GM21825 (cell line): ENCODE results near the gene KCNJ14.
"Not testable (repeated sequence)": the region's sequence is repeated elsewhere in the genome, so short reads cannot be mapped to it uniquely, and the experiment has no call there.

Source experiments
- ATAC-seq: cut with Tn5 transposase; IDR thresholded peaks from one replicate; pipeline ENCODE4 v1.9.1; 2021; ENCODE audit warnings: mild to moderate bottlenecking, moderate library complexity; ENCODE audit not compliant: unreplicated experiment

KCNJ14 gene

DNA sequence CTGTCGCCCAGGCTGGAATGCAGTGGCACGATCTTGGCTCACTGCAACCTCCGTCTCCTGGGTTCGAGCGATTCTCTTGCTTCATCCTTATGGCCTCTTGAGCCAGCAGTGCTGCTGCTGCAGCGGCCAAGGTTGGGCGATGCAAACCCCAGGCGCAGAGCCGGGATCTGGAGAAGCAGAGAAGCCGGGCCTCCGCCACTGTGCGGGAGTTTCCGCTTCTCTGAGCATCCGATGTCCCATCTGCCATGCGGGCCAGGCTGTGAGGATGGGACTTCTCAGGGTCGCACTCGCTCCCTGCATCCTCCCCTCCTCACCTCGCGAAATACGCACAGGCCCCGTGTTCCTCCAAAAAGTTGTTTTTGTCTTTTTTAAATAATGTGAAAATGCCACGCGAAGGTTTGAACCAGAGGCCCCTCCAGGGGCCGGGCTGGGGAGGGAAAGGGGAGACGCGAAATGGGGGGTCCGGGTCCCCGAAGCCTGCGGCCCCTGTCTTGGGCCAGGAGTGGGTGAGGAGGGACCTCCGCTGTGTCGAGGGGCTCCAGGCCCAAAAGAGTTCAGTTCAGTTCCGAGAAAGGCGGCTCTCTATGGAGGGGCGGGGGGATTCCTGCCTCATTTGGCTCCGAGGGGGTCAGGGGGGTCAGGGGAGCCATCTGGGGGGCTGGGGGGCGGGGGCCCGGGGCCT, 29.7 kb downstream of the KCNJ14 start:
- ATAC-seq: no peak

DNA sequence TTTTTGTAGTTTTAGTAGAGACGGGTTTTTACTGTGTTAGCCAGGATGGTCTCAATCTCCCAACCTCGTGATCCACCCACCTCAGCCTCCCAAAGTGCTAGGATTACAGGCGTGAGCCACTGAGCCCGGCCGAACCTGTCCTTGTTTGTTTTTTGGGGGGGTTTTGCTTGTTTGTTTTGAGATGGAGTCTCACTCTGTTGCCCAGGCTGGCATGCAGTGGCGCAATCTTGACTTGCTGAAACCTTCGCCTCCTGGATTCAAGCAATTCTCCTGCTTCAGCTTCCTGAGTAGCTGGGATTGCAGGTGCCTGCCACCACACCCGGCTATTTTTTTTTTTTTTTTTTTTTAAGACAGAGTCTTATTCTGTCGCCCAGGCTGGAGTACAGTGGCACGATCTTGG, 31.3 kb downstream of the KCNJ14 start:
- not testable (repeated sequence) for ATAC-seq

DNA sequence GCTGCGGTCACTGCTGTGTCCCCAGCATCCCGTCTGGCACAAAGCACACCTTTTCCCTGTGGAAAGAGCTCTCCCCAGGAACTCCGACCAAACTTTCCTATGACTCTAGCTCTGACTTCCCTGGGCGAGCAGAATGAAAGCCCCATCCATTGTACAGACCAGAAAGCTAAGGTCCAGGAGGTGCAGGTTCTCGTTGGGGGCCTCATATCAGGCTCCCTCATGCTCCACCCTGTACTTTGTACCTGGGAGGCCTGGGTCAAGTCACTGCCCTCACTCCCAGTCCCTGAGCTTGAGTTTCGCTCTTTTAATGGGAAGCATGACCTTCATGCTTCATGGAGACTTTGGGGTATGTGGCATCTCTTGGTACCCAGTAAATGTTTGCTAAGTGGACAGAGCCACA, 32.2 kb downstream of the KCNJ14 start:
- no peak for ATAC-seq

DNA sequence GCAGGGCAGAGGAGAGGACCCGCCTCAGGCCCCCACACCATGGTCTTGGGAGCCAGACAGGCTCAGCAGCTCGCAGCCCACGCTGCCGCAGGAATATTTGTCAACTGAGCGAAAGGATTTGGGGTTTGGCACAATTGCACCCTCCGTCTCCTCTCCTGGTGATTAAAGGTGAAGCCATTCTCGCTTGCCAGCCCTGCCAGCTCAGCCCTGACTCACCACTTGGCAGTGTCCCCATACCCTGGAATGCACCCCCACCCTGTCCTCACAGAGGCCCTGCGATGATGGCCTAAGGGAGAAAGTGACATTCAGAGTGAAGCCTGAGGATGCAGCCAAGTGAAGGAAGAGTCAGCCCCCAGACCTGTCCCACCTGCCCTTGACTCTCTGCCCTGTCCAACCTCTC, 32.6 kb downstream of the KCNJ14 start:
- ATAC-seq: no peak

DNA sequence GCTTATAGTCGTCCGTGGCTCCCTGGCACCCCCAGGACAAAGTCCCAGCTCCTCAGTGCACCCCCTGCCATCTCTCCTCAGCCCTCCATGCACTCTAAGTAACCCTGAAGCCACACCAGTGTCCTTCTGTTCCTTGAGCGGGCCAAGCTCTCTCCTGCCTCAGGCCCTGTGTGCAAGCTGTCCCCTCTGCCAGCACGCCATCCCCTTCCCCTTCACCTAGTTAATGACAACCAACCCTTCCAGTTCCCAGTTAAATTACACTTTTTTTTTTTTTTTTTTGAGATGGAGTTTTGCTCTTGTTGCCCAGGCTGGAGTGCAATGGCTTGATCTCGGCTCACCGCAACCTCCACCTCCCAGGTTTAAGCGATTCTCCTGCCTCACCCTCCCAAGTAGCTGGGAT, 33.1 kb downstream of the KCNJ14 start:
- ATAC-seq: not testable (repeated sequence)

DNA sequence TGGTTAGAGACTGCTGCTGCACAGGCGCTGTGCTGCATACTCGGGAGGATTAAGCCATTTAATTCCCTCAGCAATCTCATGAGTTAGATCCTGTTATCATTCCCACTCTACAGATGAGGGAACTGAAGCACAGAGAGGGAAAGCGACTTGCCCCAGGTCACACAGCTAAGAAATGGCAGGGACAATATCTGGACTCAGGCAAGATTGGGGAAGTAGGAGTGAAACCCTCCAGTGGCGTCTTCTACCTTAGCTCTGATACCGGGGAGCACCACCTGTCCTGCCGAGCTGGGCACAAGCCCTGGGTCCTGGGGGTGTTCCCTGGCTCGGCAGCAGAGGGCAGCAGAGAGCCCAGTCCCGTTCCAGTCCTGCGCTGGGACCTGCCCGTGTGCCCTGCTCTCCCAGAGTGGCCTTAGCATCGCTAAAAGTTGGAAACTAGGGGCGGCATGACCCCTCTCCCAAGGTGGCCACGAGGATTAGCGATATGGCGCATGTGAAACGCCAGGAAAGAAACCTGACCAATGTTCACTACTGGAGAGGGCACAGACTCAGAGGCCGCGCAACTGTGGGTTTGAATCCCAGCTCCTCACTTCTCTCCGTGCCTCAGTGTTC, 34.3 kb downstream of the KCNJ14 start:
- ATAC-seq: peak; percentile 36

DNA sequence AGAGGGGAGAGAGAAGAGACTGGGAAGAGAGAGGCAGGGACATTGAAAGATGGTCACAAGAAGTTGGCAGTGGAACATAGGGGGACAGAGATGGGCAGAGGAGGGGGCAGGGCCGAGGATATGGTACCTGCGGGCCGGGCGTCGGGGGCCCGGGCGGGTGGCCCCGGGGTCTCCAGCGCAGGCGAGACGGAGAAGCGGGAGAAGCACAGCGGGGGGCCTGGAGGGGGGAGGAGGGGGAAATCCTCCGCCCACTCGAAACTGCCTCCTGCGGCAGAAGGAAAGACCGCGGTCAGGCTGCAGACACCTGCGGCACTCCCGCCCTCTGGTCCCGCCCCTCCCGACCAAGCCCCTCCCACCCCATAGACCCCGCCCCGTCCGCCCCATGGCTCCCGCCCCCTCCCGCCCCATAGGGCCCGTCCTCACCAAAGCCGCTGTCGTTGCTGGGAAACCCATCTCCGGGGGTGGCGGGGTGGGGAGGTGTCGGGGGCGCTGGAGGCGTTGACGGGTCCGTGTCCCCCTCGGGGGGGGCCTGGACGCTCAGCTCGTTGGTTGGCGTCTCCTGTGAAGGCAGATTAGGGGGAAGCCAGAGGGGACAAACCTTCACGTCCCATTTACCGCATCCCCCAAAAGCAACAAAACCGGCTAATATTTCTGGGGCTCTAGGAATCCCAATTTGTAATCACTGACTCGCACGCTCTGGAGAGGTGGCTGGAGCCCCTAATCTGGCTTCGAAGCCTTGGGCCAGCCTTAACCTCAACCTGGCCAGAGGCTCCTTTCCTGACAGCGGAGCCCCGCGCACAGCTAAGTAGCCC, 35.8 kb downstream of the KCNJ14 start:
- ATAC-seq: no peak

DNA sequence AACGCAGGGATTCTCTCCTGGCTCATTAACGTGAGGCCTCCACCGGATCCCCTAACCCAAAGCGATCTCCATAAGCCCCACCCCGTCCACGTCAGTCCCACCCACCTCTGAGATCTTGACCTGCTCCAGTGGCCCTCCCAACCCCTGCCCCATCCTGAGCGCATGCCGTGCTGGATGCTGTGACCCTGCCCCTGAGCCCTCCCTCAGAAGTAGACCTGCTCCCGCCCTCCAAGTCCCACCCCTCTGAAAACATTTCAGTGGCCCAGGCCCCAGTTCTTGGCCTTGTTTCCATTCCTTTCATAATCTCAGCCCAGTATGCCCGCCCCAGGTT, 36.4 kb downstream of the KCNJ14 start:
- no peak for ATAC-seq

DNA sequence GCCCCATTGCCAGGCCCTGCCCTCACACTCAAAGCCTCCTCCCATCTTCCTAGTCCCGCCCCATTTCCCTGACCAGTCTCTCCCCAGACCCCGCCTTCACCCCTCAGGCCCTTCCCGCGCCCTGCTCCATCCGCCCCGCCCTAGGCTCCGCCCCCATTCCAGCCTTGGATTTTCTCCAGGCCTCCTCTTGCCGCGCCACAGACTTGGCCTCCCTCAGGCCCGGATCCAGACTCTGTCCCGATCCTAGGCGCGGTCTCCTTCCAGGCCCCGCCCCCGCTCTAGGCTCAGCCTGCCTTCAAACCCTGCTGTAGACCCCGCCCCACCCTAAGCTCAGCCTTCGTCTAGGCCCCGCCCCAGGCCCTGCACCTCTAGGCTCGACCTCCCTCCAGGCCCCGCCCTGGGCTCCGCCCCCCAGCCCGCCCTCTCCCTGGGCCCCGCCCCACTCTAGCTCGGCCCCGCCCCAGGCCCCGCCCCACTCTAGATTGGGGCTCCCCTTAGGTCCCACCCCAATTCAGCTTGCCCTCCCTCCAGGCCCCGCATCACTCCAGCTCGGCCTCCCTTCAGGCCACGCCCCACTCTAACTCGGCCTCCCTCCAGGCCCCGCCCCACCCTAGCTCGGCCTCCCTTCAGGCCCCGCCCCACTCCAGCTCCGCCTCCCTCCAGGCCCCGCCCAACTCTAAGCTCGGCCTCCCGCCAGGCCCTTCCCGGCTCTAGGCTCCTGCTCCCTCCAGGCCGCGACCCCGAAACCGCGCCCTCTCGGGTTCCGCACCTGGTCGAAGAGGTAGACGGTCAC, 37.7 kb downstream of the KCNJ14 start:
- peak; percentile 64 for ATAC-seq

DNA sequence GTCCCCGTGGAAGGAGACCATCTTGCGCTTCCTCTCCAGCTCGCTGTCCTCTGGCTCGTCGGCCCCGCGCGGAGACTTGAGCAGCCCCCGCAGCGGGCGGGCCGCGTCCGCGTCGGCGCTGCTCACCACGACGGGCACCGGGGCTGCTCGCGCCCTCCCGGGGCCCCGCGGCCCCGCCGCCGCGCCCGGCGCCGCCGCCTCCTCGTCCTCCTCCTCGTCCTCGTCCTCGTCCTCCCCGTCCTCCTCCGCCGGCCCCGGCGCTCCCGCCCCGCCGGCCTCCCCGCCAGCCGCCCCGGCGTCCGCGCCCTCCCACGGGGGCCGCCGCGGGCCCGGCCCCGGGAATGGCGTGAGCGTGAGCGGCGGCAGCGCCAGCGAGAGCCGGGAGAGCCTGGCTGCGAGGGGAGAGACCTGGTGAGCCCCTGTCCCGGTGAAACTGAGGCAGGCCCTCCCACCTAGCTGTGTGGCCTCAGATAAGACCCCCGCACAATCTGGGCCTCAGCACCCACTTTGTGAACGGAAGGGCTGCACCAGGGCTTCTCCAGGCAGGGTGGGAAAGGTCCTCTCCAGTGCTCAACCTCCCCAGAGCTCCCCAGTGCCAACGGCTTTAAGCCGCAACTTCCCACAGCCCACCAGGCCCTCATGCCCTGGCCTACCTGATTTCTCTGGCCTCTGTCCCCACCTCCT, 38.5 kb downstream of the KCNJ14 start:
- ATAC-seq: peak; percentile 1

DNA sequence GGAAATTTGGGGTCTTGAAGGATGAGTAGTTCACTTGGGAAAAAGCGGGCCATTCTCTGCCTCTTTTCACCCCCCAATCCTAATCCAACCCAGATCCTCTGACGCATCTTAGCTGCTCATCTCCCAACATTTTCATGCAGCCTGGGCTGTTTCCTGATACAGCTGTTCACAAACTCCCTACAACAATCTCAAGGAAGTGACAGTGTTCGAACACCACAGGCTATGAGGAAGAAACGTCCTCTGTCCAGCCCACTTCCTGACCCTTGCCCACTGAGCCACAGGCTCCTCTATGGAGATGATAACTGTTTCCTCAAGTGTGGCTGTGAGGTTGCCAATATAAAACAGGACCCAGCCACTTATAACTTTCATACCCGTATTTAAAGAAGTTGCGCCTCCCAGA, 40.0 kb downstream of the KCNJ14 start:
- no peak for ATAC-seq

DNA sequence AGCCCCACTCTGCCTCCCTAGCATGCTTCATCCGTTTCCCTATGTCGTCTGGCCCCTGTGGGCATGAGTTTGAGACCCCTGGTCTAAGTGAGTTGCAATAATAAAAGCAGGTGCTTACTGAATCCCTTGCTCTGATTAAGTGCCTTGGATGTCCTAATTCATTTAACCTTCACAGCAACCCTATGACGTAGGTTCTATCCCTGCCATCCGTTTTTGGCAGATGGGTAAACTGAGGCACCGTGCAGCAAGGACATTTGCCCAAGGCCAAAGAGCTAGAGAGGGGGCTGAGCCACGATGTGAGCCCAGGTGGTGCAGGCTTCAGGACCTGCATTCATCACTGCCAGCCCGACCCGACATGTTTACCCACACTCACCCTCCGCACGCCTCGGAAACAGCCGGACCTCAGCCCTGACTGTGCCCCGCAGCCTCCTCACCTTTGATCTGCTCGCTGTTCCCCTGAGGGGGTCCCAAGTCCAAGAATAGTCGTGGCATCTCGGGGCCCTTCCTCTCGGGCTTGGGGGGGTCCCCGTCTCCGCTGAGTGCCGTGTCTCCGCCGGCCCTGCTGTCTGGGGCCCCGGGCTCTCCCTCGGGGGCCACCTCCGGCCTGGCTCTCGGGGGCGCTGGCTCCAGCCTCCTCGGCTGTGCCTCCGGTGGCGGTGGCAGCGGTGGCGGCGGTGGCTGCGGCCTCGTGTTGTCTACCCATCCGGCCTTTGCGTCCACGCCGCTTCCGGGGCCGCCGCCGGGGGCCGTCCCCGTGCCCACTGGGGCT, 41.8 kb downstream of the KCNJ14 start:
- no peak for ATAC-seq

DNA sequence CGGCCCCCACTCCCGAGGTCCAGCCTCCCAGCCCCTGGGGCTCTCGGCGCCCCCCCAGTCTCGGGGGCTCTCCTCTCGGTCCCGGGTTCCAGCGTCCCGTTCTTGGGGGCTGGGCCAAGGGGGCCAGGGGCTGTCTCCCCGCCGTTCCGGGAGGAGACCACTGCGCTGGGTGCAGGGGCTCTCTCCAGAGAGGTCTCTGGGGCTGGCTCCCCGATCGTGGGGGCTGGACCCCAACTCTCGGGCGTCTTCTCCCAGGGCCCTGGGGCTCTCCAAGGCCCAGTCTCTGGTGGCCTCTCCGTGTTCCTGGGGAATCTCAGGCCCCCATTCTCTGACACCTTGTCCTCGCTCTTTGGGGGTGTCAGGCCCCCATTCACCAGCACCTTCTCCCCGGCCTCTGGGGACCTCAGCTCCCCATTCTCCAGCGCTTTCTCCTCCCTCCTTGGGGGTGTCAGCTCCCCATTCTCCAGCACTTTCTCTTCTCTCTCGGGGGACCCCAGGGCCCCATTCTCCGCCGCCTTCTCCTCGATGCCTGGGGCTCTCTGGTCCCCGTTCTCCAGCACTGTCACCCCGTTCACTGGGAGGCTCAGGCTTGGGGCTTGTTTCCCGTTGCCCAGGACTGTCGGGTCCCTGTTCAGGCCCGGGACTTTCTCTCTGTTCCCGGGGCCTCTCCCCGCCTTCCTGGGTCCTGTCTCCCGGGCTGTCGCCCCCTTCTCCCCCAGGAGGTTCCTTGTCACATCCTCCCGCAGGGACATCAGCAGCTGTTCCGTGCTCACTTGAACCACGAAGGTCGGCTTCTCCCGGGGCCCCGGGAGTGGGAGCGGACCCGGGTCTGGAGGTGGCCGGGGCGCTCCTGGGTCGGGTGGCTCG, 42.6 kb downstream of the KCNJ14 start:
- no peak for ATAC-seq

DNA sequence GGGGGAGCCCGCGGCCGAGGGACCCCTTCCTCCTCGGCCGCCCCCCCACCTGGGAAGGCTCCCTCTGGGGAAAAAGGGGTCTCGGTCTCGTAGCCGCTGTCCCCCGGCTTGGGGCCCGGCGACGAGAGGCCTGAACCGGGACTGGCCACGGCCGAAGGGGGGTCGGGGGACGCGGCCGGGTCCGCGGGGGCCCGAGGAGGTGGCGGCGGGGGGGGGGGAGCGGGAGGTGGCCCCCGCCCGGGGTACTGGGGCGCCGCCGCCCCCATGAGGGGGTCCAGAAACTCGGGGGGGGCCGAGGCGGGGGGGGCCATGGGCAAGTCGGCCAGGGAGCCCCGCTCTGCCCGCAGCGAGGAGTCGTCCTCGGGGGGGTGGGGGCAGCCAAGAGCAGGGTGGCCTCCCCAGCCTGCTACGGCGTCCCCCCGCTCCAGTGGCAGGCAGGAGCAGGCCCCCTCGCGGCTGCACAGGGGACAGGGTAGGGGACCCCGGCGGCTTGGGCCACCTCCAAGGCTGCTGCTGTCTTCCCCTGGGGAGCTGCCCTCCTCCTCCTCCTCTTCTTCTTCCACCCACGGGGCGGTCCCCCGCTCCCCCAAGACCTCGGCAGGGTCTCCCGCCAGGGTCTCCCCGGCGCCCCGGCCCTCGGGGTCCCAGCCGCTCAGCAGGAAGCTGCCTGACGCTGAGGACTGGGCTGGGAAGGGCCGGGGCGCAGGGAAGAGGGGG, 43.4 kb downstream of the KCNJ14 start:
- ATAC-seq: no peak

DNA sequence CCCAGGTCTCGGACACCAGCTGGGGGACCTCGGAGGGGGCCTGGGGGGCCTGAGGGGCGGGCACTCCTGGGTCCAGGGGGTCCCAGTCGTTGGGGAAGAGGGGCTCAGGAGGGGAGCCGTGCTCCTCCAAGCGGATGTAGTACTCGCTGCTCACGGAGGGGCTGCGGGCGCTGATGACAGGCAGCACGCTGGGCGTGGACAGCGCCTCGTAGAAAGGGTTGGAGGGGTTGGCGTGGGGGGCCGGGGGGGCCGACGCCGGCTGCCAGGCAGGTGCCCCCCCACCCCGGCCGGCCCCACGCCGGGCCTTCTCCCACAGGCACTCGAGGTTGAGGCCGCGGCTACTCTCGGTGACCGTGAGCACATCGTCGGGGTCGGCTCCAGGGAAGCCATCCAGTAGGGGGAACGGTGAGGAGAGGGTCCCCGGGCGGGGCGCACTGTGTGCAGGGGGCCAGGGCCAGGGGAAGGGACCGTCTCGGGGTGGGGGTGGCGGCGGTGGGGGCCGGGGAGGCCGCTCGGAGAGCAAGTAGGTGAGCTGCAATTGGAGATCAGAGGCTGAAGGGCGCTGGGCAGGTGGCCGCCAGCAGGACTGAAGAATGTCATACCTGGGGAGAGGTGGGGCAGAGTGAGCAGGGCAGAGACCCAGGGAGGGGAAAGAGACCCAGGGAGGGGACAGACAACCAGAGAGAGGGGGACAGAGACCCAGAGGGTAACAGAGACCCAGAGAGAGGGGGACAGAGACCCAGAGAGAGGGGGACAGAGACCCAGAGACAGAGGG, 44.1 kb downstream of the KCNJ14 start:
- ATAC-seq: no peak

DNA sequence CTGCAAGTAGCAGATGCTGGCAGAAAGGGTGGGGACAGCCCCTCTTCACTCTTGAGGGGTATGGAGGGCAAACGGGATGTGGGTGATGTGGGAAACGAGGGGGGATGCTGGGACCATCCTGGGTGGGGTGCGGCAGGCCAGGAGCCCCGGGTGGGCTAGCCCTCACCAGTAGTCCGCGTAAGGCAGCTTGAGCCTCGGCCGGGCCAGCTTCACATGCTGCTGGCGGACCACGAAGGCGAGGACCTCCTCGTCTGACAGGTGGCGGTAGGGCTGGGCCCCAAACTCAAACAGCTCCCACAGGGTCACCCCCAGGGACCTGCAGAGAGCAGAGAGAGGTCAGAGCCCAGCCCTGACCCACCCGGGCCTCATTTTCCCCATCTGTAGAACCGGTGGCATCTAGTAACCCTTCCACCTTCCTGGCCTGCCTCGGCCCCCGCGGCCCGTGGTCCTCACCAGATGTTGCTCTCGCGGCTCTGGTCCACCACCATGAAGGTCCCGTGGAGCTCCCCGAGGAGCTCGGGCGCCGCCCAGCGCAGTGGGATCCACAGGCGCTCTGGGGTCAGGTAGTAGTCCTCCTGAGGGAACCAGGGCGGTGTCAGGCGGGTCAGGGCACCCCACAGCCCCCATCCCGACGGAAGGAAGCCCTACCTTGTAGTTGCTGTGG, 45.6 kb downstream of the KCNJ14 start:
- ATAC-seq: no peak
